HG03460 (cell line): ENCODE results near the gene PTBP2.
"Not testable (repeated sequence)": the region's sequence is repeated elsewhere in the genome, so short reads cannot be mapped to it uniquely, and the experiment has no call there.

Experiments
- ATAC-seq: cut with Tn5 transposase; IDR thresholded peaks from one replicate; pipeline ENCODE4 v1.9.1; 2021; ENCODE audit not compliant: unreplicated experiment

PTBP2 gene

DNA sequence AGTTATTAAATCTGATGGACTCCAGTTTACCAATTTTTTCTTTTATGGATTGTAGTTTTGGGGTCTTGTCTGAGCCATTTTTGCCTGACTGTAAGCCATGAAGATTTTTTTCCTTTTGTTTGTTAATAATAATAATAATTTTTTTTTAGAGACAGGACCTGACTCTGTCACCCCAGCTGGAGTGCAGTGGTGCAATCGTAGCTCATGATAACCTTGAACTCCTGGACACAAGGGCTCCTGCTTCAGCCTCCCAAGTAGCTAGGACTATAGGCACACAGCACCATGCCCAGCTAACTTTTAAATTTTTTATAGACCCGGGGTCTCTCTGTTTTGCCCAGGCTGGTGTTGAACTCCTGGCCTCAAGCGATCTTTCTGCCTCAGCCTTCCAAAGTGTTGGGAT, 6.3 kb downstream of the PTBP2 start:
- ATAC-seq: no peak

DNA sequence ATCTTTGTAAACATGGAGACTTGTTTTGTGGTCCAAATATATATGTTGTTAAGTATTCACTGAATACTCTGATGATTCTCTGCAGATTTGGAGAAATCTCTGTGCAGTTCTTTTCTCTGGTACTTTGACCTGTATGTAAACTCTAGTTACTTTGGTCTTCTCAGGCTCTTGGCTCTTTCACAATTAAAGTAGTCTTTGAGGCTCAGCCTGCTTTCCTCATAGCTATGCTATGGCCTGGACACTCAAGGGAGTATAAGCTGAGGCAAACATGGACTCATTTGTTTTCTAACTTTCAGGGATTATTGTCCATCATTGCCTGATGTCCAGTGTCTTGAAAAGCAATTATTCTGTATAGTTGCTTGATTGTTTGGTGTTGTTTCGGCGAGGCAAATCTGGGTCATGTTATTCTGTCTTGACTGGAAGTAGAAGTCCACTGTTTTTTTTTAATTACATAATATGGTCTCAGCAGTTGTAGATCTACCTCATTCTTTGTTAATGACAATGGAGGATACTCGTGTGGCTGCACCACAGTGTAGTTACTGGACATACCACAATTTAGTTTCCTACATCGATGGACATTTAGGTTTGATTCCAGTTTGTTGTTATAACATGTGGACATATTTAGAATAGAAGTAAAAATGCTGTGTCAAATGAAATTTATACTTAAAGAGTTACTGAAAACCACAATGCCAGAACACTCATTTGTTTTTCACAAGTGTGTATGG, 9.2 kb downstream of the PTBP2 start:
- no peak for ATAC-seq

DNA sequence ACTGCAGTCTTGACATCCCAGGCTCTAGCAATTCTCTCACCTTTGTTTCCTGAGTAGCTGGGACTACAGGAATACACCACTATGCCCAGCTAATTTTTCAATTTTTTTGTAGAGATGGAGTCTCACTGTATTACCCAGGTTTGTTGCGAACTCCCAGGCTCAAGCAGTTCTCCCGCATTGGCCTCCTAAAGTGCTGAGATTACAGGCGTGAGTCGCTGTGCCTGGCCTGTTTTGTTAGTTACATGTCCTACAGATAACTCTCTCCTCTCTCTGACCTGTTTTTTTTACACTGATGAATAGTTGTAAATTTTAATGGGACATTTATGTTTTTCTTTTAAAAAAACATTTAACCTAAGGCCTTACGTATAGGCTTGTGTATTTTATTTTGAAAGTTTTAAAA, 19.8 kb downstream of the PTBP2 start:
- no peak for ATAC-seq

DNA sequence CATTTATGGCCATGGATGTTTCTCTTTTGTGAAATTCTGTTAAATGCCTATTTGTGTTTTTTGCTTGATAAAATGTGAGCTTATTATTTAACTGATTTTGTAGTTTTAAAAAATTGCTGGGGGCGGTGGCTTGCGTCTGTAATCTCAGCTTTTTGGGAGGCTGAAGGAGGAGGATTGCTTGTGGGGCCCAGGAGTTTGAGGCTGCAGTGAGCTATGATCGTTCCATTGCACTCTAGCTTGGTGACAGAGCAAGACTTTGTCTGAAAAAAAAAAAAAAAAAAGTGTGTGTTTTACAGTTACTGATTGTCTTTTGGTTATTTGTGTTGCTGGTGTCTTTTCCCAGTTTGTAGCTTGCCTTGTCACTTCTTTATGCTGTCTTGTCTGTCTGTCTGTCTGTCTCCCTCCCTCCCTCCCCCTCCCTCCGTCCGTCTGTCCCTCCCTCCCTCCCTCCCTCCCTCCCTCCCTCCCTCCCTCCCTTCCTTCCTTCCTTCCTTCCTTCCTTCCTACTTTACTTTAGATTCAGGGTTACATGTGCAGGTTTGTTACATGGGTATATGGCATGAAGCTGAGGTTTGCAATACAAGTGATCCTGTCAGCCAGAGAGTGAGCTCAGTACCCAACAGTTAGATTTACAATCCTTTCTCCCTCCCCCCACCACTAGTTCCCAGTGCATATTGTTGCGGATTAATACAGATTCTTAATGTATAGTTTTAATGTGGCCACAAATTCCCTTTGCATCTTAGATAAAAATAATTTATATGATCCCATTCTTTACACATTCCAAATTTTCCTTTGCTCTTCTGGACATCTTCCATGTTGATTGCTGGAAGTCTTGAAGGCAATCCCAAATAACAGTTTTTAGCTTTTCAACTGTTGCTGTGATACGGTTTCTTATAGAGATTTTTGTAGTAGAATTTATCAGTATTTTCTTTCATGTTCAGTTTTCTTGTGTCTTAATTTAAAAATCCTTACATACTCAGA, 25.1 kb downstream of the PTBP2 start:
- ATAC-seq: no peak

DNA sequence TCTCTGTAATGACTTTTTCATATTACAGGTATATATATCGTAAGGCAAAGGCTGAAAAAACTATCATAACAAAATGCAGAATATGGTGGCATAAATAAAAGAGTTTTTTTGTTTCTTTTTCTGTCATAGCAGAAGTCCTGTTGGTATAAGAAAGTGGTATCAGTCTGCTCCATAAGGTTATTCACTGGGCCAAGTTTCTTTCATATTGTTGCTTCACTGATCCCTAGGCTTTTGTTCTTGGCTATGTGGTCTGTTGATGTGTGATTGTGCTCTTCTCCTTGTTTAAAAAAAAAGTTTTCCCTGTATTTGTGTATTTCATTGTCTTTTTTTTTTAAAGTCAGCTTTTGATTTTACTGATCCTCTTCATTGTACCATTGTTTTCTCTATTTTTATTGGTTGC, 26.0 kb downstream of the PTBP2 start:
- no peak for ATAC-seq

DNA sequence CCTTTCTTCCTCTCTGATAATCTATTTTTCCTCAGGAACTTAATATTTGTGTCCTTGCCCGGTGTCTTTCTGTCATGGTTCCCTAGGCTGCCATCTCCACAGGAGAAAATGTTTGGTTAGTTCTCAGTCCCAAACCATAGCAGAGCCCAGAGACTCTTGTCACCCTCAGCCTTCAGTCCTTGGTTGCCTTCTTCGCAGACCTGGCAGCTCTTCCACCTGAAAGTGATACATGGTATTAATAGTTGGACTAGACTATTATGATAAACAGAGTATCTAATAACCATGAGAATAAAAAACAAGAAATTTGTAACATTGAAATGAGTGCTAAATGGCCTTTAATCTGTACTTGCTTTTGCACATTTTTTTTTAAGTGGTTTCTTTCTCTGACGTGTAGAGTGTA, 26.5 kb downstream of the PTBP2 start:
- ATAC-seq: no peak

DNA sequence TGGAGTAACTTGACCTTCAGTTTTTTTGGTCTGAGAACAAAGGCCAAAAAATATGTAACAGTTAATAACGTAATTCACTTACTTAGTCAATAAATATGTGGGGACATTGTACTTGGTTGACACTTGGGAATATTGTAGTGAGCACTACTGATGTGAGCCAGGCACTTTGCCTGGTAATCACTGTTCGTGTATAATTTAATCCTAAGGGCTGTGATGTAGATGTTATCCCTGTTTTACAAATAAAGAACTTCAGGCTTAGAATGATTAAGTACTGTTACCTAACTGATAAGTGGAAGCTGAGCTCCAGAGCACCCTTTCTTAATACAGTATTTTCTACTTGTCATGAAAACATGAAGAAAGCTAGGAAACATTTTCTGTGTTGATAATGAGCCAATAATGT, 28.0 kb downstream of the PTBP2 start:
- ATAC-seq: no peak

DNA sequence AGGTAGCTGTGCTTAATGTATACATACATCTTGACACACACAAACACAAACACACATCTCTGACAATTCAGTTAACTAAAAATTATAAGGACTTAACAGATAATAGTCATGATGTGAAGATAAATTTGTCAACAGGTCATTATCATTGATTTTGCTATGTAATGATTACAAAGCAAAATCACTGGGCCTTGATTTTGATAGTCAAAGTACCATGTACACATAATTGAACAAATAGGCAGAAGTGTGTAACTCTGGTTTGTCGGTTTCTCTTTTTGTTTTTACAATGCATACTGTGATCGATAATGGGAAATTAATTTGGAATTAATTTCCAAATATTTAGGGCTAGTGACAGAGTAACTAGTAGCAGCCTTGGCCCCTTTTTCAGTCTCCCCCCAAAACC, 30.8 kb downstream of the PTBP2 start:
- no peak for ATAC-seq

DNA sequence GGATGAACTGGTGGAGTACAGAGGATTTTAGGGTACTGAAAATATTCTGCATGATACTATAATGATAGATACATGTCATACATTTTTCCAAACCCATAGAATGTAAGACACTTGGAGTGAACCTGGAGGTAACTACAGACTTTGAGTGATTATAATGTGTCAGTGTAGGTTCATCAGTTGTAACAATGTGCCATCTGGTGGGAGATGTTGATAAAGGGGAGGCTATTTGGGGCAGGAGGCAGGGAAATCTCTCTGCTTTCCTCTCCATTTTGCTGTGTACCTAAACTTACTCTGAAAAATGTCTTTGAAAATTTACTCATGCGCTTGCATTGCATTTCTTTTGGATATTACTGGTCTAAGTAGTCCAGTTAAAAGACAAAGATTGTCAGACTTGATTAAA, 35.2 kb downstream of the PTBP2 start:
- no peak for ATAC-seq

DNA sequence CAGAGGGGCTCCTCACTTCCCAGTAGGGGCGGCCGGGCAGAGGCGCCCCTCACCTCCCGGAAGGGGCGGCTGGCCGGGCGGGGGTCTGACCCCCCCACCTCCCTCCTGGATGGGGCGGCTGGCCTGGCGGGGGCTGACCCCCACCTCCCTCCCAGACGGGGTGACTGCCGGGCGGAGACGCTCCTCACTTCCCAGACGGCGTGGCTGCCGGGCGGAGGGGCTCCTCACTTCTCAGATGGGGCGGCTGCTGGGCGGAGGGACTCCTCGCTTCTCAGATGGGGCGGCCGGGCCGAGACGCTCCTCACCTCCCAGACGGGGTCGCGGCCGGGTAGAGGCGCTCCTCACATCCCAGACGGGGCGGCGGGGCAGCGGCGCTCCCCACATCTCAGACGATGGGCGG, 41.0 kb downstream of the PTBP2 start:
- not testable (repeated sequence) for ATAC-seq

DNA sequence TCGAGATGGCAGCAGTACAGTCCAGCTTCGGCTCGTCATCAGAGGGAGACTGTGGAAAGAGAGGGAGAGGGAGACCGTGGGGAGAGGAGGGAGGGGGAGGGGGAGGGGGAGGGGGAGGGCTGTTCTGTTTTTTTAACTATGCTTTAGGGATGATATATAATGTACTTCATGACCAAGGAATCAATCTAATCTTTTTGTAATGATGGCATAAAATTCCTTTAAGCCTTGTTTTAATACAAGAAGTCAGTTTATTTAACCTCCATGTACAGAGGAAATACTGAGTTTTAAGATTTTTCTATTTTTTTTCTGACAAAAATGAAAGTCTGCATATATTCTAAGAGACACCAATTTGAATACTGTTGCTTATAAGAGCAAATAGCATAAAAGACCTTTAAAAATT, 41.9 kb downstream of the PTBP2 start:
- no peak for ATAC-seq

DNA sequence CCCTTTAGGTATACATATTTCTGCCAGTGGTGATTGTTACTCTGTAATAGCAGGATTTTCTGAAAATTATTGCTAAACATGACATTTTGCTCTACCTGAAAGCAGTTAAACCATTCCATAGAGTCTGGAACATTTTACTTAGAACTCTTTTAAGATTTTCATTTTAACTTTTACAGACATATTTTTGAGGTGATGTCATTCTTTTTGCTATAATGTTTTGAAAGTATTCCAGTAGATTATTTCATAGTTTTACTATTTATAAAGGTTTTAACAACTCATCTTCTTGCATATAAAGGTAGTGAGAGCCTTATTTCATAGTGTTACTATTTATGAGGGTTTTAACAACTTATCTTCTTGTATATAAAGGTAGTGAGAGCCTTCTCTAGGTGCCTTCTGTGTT, 42.9 kb downstream of the PTBP2 start:
- ATAC-seq: no peak

DNA sequence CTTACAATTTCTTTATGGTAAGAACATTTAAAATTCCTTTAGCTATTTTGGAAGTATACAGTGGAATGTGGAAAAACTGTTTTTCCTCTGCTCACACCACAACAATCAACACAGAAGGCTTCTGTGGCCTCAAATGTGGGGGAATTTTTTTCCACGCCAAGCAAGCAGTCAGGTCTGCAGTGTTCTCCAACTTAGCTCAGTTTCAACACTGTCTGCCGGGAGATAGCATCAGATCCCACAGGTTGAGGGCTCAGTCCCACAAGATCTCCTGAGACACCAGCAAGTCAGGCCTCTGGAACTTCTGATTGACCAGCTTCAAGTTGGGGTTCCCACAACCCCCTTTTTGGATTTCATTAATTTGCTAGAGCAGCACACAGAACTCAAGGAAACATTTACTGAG, 50.3 kb downstream of the PTBP2 start:
- no peak for ATAC-seq

DNA sequence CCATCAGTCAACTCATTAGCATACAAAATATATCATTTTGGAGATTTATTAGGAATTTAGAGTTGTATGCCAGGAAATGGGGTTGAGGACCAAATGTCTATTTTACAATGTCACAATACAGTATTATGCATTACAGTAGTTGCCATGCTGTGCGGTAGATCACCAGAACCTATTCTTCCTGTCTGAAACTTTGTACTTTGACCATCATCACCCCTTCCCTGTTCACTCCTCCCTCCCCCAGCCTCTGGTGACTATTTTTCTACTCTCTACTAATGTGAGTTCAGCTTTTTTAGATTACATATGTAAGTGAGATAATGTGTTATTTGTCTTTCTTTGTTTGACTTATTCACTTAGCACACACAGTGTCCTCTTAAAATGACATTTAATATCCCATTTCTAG, 50.8 kb downstream of the PTBP2 start:
- ATAC-seq: no peak

DNA sequence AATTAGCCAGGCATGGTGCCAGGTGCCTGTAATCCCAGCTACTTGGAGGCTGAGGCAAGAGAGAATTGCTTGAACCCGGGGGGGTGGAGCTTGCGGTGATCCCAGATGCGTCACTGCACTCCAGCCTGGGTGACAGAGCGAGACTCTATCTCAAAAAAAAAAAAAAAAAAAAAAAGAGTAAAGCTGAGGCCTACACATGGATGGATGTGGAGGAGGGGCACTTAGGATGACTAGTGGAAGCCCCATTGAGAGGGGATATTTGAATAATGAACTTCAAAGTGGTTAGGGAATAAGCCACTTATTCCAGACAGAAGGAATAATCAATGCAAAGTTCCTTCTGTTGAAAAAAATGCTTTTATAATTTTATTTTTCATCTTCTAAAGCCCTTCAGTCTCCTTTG, 51.4 kb downstream of the PTBP2 start:
- ATAC-seq: no peak

DNA sequence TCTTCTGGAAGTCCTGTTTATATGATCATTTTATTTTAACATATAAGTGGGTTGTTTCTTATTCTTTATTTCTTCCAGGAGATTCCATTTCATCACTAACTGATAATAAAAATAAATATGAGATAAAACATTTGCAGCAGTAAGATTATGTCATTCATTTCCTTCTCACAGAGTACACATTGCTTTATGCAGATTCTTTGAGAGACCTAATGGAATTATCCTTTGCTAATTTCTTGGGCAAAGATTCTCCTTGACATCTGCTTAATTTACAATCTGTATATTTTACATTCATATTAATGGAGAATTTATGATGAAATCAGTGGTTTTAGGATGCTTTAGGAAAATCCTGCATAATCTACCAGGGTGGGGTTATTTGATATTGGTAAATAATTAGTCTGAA, 60.6 kb downstream of the PTBP2 start:
- ATAC-seq: no peak

DNA sequence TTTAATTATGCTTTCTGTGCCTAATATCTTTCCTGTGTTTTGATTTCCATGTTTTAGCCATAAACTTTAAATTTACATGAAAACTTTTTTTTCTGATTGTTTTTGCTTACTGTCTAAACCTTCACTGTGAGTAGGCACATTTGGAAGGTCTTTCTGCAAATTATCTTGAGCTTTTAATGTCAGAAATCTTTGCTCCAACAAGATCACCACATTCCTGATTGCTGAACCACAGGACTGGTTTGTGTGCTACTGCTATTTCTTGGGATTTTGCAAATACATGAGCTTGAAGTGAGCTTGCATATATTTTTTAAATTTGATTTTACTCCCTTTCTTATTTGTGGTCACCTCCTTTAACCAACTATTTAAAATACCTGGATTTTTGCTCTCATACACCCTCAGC, 61.3 kb downstream of the PTBP2 start:
- ATAC-seq: no peak

DNA sequence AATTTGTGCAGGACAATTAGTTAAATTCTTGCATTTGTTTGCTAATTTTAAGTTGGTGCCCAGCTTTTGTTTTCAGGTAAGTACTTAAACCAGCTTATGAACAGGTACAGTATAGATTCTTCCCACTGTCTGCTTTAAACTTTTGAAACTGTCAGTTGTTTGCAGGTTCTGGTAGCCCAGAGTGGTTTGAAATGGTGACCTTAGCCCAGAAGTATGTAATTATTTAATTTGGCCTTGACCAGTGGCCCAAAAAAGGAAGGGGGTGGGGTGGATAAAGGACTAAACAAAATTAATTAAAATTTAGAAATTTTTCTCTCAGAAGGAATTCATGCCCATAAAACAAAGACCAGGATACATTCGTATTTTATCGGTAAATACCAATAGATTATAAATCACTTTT, 69.0 kb downstream of the PTBP2 start:
- no peak for ATAC-seq

DNA sequence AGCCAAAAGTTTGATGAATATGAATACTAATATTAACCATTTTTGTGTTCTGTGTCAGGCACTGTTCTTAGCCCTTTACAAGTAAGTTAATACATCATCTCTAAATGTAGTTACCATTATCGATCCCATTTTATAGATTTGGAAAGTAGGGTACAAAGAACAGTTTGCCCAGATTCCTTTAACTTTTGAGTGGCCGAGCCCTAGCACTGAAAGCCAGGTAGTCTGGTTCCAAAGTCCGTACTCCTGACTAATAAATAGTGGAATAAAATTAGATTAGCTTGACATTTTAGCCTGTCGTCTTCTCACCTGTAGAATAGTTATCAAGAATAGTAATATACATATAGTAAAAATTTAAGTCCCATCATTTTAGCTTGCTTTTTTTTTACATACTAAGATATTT, 70.6 kb downstream of the PTBP2 start:
- no peak for ATAC-seq

DNA sequence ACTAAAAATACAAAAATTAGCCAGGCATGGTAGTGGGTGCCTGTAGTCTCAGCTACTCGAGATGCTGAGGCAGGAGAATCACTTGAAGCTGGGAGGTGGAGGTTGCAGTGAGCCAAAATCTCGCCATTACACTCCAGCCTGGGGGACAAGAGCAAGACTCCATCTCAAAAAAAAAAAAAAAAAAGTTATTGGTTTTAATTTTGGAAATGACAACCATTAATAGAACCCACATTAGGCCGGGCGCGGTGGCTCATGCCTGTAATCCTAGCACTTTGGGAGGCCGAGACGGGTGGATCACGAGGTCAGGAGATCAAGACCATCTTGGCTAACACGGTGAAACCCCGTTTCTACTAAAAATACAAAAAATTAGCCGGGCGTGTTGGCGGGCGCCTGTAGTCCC, 80.1 kb downstream of the PTBP2 start:
- ATAC-seq: not testable (repeated sequence)

DNA sequence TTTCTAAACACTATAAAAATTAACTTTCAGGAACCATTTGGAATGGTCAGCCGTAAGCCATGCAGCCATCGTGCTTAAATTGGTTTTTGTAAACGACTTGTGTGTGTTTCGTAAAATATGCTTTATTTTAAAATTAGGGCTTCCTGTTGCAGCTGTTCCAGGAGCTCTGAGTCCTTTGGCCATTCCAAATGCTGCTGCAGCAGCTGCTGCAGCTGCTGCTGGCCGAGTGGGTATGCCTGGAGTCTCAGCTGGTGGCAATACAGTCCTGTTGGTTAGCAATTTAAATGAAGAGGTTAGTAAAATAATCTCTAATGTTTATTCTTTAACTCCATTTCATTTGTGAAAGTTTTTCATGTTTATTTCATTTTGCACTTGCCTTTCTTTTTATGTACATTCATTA, 83.1 kb downstream of the PTBP2 start:
- no peak for ATAC-seq

DNA sequence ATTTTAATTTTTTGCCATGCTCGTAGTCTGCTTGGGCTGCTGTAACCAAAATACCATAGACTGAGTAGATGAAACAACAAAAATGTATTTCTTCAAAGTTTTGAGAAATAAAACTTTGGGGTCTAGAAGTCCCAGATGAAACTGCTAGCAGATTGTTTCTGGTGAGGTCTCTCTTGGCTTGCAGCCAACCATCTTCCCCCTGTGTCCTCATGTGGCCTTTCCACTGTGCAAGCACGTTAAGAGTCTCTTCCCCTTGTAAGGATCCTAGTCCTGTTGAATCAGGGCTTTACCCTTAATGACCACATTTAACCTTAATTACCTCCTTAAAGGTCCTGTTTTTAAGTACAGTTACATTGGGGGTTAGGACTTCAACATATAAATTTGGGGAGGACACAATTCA, 86.6 kb downstream of the PTBP2 start:
- no peak for ATAC-seq
